ENCODE measurements around the gene NDUFS1.
A peak's percentile ranks its signal among the peaks of the same experiment; 100 is the strongest.
"Not testable (repeated sequence)": the region's sequence is repeated elsewhere in the genome, so short reads cannot be mapped to it uniquely, and the experiment has no call there.

The NDUFS1 gene
- long read RNA-seq, donor 1, full-length matches to known transcripts, result 7 of 34 reads
- long read RNA-seq, donor 1, partial matches to known transcripts, result 27 of 34 reads
- long read RNA-seq, donor 1, other reads (novel, unspliced or antisense), result 0 of 34 reads
- long read RNA-seq, donor 2, full-length matches to known transcripts, result 9 of 957 reads
- long read RNA-seq, donor 2, partial matches to known transcripts, result 881 of 957 reads
- long read RNA-seq, donor 2, other reads (novel, unspliced or antisense), result 67 of 957 reads
- long read RNA-seq, donor 3, full-length matches to known transcripts, result 4 of 16 reads
- long read RNA-seq, donor 3, partial matches to known transcripts, result 12 of 16 reads
- long read RNA-seq, donor 3, other reads (novel, unspliced or antisense), result 0 of 16 reads
- long read RNA-seq, donor 4, full-length matches to known transcripts, result 10 of 32 reads
- long read RNA-seq, donor 4, partial matches to known transcripts, result 22 of 32 reads
- long read RNA-seq, donor 4, other reads (novel, unspliced or antisense), result 0 of 32 reads
- long read RNA-seq, donor 5, full-length matches to known transcripts, result 11 of 1,546 reads
- long read RNA-seq, donor 5, partial matches to known transcripts, result 1,437 of 1,546 reads
- long read RNA-seq, donor 5, other reads (novel, unspliced or antisense), result 98 of 1,546 reads
- long read RNA-seq, donor 6, full-length matches to known transcripts, result 7 of 27 reads
- long read RNA-seq, donor 6, partial matches to known transcripts, result 20 of 27 reads
- long read RNA-seq, donor 6, other reads (novel, unspliced or antisense), result 0 of 27 reads
- long read RNA-seq, donor 7, full-length matches to known transcripts, result 18 of 40 reads
- long read RNA-seq, donor 7, partial matches to known transcripts, result 22 of 40 reads
- long read RNA-seq, donor 7, other reads (novel, unspliced or antisense), result 0 of 40 reads
- long read RNA-seq, donor 8, full-length matches to known transcripts, result 12 of 19 reads
- long read RNA-seq, donor 8, partial matches to known transcripts, result 7 of 19 reads
- long read RNA-seq, donor 8, other reads (novel, unspliced or antisense), result 0 of 19 reads

DNA sequence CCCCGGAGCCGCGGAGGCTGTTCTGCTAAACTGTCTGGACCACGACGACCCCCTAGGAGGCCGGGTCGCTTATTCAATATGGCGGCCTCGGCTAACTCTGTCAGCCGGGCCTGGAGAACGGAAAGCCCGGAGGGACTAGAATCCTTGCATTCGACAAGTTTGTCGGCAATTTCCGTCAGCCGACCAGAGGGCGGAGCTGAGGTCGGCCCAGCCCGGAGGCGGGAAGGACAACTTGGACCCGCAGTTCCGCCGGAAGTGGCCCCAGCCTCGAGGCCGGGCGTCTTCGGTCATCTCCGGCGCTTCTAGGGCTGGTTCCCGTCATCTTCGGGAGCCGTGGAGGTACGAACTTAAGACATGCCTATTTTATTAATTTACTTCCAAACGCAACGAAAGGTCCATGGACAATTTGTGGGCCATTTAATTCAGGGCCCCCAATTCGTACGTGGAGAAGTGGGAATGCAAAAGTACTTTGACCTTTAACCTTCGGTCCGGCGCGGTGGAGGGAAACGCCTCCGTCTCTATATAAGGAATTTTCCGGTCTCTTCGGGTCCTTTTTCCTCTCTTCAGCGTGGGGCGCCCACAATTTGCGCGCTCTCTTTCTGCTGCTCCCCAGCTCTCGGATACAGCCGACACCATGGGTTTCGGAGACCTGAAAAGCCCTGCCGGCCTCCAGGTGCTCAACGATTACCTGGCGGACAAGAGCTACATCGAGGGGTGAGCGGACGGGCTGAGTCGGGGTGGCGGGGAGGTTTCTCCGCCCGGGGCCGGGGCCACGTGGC lies at the start of gene NDUFS1, which contains the start of gene EEF1B2:
NDUFS1 (minus strand) TSS at position 99 of the 779 bp plus-strand sequence. CDS start 5,766 bp downstream, outside the sequence.
EEF1B2 (plus strand) TSS at position 550 of the 779 bp plus-strand sequence; CDS start at position 635, 85 bp downstream.
- DNase-seq, result peak; percentile 94

DNA sequence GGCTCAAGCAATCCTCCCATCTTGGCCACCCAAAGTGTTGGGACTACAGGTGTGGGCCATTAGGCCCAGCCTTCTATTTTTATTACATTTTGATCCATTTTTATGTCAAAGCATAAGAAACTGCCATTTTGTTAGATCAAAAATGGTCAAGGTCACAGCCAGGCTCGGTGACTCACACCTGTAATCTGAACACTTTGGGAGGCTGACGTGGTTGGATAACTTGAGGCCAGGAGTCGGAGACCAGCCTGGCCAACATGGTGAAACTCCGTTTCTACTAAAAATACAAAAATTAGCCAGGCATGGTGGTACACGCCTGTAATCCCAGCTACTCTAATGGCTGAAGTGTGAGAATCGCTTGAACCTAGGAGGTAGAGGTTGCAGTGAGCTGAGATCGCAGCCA lies 49.7 kb upstream of the NDUFS1 start:
- no peak for DNase-seq

DNA sequence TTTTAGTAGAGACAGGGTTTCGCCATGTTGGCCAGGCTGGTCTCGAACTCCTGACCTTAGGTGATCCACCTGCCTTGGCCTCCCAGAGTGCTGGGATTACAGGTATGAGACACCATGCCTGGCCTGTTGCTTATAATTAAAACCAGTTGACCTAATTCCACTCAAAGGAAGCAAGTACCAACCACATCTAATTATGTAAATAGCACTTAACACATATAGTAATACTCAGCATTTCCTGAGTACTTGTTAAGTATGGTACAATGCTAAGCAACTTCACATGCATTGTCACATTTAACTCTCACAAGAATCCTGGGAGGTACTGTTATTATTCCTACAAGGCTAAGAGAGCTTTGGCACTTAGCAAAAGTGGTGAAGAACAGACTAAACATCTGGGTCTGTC lies 48.1 kb upstream of the NDUFS1 start:
- DNase-seq, result not testable (repeated sequence)

DNA sequence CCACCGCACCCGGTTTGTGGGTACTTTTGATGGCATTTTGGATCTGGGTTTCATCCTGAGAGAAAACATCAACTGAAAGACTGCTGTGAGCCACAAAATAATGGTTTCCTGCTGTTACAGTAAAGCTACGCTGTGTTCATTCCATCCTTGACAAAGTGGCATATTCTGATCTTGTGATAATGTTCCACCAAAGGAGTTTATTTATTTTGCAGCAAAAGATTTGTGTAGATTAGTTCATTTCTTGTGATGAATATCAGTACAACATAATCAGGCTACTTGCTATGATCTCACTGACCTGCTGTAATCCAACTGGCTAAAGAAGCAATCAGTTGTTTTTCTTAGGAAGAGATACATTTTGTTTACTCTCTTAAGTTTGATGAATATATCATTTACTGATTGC lies 45.5 kb upstream of the NDUFS1 start:
- DNase-seq, result no peak

DNA sequence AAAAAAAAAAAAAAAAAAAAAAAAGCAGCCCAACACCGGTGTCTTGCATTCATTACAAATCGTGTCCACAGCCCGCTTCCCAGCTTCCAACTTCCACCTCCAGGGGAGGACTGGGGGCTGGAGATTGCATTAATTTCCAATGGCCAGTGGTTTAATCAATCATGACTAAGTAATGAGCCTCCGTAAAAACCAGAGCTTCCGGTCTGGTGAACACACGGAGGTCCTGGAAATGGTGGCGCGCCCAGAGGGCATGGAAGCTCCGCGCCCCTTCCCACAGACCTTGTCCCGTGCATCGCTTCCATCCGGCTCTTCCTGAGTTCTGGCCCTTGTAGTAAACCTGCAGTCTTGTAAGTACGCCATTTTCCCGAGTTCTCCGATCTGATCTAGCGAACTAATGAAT lies 44.1 kb upstream of the NDUFS1 start:
- DNase-seq, result no peak

DNA sequence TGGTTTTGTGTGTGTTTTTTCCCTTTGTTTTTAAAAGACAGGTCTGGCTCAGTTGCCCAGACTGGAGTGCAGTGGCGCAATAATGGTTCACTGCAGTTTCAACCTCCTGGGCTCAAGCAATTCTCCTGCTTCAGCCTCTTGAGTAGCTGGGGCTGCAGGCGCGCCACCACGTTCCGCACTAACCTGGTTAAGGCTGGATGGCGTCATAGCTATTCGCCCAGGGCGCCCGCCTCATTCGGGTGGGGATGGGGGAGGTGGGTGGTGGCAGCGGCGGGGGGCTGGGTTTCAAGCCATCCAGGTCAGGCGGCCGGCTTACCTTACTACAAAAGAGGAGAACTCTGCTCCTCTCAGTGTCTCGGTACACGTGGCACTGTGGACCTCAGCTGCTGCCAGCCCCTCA lies 43.2 kb upstream of the NDUFS1 start:
- DNase-seq, result no peak

DNA sequence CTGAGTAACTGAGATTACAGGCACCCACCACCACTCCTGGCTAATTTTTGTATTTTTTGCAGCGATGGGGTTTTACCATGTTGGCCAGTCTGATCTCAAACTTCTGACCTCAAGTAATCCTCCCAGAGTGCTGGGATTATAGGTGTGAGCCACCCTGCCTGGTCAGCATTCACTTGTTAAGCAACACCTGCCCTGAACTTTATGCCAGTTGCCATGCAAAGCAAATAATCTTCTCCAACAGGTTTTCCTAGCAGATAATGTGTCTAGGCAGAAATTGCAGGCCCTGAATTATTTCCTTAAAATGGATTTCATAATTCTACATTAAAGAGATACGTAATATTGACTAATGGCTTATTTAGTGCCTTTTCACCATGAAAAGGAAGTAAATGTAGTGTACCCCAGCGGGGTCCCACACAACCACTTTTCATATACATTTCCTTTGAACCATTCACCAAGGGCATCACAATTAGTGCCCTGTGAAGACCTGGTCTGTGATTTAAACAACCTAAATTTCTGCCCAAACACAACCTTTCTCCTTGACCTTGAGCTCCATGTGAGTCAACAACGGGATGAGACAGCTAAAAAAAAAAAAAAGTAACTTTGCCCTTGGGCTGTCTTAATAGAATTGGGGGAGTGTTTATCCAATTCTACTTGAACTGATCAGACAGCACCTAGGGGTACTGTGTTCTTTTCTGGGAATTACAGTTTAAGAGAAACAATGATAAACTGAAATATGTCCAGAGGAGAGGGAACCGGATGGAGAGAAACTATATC lies 42.0 kb upstream of the NDUFS1 start:
- no peak for DNase-seq

DNA sequence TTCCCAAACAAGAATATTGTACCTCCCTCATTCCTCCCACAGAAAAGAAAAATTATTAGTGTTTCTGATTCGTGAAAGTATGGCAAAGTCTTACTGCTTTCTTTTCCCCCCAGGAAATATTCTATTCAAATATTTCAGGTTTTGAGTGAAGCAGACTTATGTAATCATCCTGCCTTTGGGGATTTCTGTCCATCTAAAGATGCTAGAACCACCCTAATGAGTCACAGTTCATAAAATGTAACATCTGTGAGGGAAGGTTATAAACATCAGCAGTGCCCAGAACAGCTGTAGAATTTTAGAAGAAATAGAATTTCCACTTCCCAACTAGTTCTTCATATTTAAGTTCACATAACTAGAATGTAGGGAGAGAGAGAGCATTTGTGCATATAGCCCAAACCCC lies 39.4 kb upstream of the NDUFS1 start:
- DNase-seq, result no peak

DNA sequence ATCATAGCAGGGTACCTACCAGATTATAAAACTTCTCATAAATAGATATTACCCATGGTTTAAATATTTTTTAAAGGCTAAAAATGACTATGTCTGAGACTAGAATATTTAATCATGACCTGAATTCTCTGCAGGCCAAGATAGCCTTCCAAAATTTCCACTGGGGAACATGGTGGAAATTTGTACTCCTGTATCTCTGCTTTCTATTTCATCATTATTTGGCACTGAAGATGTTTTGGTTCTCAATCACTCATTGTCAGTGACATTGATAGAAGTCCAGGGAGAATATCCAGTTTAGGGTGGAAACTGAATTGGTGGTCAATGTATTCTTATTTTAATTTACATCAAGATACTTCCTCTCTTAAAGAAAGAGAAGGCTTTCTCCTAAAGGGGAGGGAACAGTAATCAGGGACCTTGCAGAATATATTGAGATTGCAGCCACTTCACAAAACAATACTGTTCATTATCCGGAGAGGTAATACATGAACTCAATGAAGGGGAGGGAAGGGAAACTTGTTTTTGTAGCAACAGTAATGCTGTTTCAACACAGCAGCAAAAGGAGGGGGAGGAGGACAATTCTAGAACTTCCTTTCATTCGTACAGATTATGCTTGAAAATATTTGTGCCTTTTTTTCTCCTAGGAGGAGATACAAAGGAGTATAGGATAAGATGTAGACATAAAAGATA lies 34.6 kb upstream of the NDUFS1 start:
- no peak for DNase-seq

DNA sequence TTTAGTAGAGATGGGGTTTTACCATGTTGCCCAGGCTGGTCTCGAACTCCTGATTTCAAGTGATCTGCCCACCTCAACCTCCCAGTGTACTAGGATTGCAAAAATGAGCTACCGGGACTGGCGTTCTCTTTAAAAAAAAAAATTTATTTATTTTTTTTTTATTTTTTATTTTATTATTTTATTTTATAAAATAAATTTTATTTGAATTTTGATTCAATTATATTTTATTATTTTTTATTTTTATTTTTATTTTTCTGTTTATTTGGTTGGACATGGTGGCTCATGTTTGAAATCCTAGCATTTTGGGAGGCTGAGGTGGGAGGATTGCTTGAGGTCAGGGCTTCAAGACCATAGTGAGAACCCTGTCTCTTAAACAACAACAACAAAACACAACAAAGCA lies 32.9 kb upstream of the NDUFS1 start:
- DNase-seq, result no peak

DNA sequence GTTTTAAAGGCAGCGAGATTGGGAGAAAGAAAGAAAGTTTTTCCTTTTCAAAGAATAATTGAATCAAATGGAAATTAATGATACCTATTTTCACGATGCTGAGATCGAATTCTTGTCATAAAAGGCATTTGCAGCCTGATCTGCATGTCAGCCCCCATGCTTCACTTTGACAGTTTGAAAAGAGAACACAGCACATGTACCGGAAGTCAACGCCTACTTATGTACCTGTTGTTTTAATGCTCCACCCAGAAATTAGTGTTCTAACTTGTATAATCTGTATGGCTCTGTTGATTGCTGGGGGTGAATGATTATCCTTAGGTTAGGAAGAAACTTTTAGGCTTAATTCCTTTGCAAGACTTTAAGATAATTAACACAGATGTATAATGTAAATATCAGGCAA lies 31.4 kb upstream of the NDUFS1 start:
- DNase-seq, result no peak

DNA sequence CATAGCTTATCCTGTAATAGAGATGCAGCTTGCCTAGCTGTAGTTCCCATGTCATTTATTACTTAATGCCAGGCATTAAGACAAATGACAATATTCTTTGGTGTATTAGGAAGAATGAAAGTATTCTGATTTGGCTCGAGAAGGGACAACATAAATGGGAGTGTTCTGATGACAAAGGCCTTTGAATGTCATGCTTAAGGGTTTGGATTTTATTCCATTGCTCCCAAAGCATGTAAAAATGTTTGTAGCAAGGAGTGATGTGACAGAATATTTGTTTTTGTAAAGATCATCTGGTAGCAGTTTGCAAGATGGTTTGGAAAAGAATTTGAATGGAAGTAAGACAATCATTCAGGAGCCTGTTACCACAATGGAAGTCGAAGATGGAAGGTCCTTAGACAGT lies 30.9 kb upstream of the NDUFS1 start:
- DNase-seq, result no peak

DNA sequence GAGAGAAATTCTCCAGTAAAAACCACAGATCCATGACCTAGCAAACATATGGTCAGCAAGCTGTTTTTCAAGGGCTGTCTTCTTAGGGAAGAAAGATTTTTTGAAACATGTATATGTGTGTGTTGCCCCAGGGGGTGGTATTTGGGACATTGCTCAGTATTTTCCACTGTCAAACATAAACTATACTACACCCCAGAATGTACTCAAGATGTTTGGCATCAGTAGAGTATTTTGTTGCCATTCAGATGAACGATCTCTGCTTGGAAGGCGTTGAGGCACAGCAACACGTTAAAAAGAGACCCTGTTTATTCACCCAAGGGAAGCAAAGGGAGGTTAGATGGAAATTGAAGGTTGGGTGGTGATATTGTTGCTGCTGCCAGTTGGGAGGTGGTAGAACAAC lies 30.4 kb upstream of the NDUFS1 start:
- no peak for DNase-seq

DNA sequence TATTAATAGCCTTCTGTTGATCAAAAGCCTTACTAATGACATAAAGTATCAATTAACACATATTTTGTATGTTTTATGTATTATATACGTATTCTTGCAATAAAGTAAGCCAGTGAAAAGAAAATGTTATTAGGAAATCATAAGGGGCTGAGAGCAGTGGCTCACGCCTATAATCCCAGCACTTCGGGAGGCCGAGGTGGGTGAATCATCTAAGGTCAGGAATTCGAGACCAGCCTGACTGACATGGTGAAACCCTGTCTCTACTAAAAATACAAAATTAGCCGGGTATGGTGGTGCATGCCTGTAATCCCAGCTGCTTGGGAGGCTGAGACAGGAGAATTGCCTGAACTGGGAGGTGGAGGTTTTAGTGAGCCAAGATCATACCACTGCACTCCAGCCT lies 22.3 kb upstream of the NDUFS1 start:
- DNase-seq, result not testable (repeated sequence)

DNA sequence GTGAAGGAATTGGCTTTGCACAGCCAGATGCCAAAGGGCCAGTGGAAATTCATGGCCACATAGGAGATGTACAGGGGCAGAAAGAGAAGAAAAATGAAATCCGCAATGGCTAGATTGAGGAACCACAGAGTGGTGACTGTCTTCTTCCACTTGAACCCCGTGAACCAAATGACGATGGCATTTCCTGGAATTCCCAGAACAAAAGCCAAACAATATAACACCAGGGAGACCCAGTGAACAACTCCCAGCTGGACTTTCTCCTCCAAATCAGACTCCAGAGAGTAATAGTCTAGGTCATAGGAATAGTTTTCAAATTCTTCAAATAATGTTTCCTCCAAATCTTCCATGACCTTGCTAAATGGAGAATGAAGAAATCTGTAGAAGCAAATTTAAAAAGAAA lies 17.7 kb upstream of the NDUFS1 start:
- DNase-seq, result no peak

DNA sequence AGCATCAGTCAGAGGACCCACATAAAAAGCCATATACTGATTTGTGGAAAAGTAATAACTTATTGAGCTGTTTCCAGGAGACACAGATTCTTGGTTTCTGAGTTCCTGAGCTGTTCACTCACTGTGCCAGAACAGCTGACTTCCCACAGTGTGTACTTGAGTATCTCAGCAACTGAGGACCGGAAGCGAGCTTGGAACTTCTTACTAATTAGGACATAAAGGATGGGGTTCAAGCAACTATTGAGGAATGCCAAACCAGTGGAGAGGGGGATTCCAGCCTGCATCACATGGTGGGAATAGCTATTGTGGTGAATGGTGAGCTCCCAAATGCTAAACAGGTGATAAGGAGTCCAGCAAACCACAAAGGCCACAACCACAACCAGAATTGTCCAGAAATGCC lies 16.9 kb upstream of the NDUFS1 start:
- no peak for DNase-seq

DNA sequence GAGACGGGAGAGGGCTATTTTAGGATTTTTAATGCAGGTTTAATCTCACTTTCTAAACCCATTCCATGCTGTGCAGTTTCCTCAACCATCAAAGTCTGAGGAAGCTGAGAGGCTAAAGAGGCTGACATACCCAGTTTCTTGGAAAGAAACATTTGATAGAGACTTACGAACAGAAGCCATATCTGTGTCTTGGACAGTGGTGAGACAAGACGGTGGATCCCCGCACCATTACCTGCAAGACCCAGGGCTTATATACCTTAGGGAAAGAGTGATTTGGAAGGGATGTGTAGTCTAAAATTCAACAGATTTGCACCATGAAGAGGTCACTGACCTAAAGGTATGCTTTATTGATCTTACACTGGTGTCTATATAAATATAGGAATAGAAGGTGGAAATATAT lies 13.9 kb upstream of the NDUFS1 start:
- no peak for DNase-seq

DNA sequence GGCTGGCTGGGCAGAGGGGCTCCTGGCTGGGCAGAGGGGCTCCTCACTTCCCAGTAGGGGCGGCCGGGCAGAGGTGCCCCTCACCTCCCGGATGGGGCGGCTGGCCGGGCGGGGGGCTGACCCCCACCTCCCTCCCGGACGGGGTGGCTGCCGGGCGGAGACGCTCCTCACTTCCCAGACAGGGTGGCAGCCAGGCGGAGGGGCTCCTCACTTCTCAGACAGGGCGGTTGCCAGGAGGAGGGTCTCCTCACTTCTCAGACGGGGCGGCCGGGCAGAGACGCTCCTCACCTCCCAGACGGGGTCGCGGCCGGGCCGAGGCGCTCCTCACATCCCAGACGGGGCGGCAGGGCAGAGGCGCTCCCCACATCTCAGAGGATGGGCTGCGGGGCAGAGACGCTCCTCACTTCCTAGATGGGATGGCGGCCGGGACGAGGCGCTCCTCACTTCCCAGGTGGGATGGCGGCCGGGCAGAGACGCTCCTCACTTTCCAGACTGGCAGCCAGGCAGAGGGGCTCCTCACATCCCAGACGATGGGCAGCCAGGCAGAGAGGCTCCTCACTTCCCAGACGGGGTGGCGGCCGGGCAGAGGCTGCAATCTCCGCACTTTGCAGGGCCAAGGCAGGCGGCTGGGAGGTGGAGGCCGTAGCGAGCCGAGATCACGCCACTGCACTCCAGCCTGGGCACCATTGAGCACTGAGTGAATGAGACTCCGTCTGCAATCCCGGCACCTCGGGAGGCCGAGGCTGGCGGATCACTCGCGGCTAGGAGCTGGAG lies 12.6 kb upstream of the NDUFS1 start:
- DNase-seq, result not testable (repeated sequence)

DNA sequence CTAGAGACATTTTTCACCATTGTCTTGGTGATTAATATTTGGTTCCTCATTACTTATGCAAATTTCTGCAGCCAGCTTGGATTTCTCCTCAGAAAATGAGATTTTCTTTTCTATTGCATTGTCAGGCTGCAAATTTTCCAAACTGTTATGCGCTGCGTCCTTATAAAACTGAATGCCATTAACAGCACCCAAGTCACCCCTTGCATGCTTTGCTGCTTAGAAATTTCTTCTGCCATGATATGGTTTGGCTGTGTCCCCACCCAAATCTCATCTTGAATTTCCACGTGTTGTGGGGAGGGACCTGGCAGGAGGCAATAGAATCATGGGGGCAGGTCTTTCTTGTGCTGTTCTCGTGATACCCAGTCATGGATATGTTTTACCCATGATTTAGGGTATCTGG lies 9.0 kb upstream of the NDUFS1 start:
- DNase-seq, result not testable (repeated sequence)
